C4-2B (cell line): ENCODE results near the gene CGB1.

Experiments
- CTCF ChIP-seq: fragments of 450-650 bp; conservative IDR thresholded peaks from 2 replicates; pipeline ENCODE4 v1.5.1; 2017; ENCODE audit warnings: mild to moderate bottlenecking
- ZFX ChIP-seq: fragments of 450-650 bp; IDR thresholded peaks from 2 replicates; pipeline ENCODE4 v1.6.1; 2017

- TF ChIP-seq CTCF: no peak
- TF ChIP-seq ZFX: no peak
Observed at GRCh38 chr19:49080392-49080791, 43.7 kb upstream of the CGB1 start.
